IMR-90 (cell line): ENCODE results near the gene PITPNC1. TPM values are rescaled to one million over a fixed set of nuclear protein-coding genes. Genes with fewer than 3 reads are reported as not detected.

ENCODE experiments used
- ATAC-seq: fragments of 200-7000 bp; cut with Tn5 transposase; 2 replicates; pipeline ENCODE4 v1.9.1; 2020; ENCODE audit warnings: low read depth, mild to moderate bottlenecking, moderate library complexity
- BruUV-seq: library from RNA; stranded (reverse); fragments of 400-500 nt; replicated peaks from 2 replicates; lab custom pipeline; 2021; lab: Mats Ljungman, UMichigan
- CTCF ChIA-PET: fragments of 300-600 bp; formaldehyde crosslinking; extraction: SDS; loops from one replicate; lab custom pipeline; 2021; ENCODE audit warnings: antibody characterized with exemption; lab: Yijun Ruan, JAX
- POLR2A ChIA-PET: fragments of 300-600 bp; sonication (Branson Sonifier 250); formaldehyde crosslinking; loops from one replicate; lab custom pipeline; 2022; ENCODE audit warnings: antibody characterized with exemption; ENCODE audit not compliant: unreplicated experiment; lab: Charles Lee
- DNase-seq: peaks from one replicate; pipeline ENCODE4 v3.0.0; 2013
- H2AFZ ChIP-seq: replicated peaks from 2 replicates; pipeline ENCODE3; 2013; ENCODE audit warnings: low read length, mild to moderate bottlenecking; ENCODE audit not compliant: poor library complexity
- H2AK5ac ChIP-seq: 2 replicates; pipeline ENCODE4 v1.6.1; 2013; ENCODE audit warnings: low read depth, low read length, inconsistent platforms
- H2AK9ac ChIP-seq: replicated peaks from 2 replicates; pipeline ENCODE3; 2013; ENCODE audit warnings: mild to moderate bottlenecking, low read depth, low read length, moderate library complexity; ENCODE audit not compliant: poor library complexity
- H2BK120ac ChIP-seq: 2 replicates; pipeline ENCODE4 v1.6.1; 2013; ENCODE audit warnings: low read depth, low read length, inconsistent platforms
- H2BK15ac ChIP-seq: 3 replicates; pipeline ENCODE4 v1.6.1; 2013; ENCODE audit warnings: low read depth, low read length, inconsistent platforms
- H2BK20ac ChIP-seq: 2 replicates; pipeline ENCODE4 v1.6.1; 2013; ENCODE audit warnings: low read depth, mild to moderate bottlenecking, inconsistent platforms, low read length, moderate library complexity
- H2BK5ac ChIP-seq: 2 replicates; pipeline ENCODE4 v1.6.1; 2013; ENCODE audit warnings: mild to moderate bottlenecking, low read depth, low read length, inconsistent platforms; ENCODE audit not compliant: poor library complexity, severe bottlenecking
- H3K14ac ChIP-seq: replicated peaks from 2 replicates; pipeline ENCODE4 v1.6.1; 2013; ENCODE audit warnings: low read depth, low read length, inconsistent platforms
- H3K18ac ChIP-seq: 2 replicates; pipeline ENCODE4 v1.6.1; 2013; ENCODE audit warnings: low read depth, low read length, control low read depth
- H3K23ac ChIP-seq: 2 replicates; pipeline ENCODE4 v1.6.1; 2013; ENCODE audit warnings: low read depth, low read length, inconsistent platforms
- H3K27ac ChIP-seq: 2 replicates; pipeline ENCODE4 v1.5.1; 2013; ENCODE audit warnings: mild to moderate bottlenecking, control low read depth, low read length; ENCODE audit not compliant: insufficient read depth
- H3K27me3 ChIP-seq: 2 replicates; pipeline ENCODE4 v1.6.1; 2013; ENCODE audit warnings: low read length; ENCODE audit not compliant: control insufficient read depth, insufficient read depth
- H3K36me3 ChIP-seq: 2 replicates; pipeline ENCODE4 v1.6.1; 2013; ENCODE audit warnings: low read length, mixed read lengths; ENCODE audit not compliant: control insufficient read depth, insufficient read depth
- H3K4ac ChIP-seq: 2 replicates; pipeline ENCODE4 v1.6.1; 2013; ENCODE audit warnings: low read depth, low read length, inconsistent platforms
- H3K4me1 ChIP-seq: 2 replicates; pipeline ENCODE4 v1.6.1; 2013; ENCODE audit warnings: low read length, mixed read lengths; ENCODE audit not compliant: control insufficient read depth, insufficient read depth
- H3K4me2 ChIP-seq: 2 replicates; pipeline ENCODE4 v1.6.1; 2013; ENCODE audit warnings: low read depth, mild to moderate bottlenecking, control low read depth, low read length, moderate library complexity
- H3K4me3 ChIP-seq: 2 replicates; pipeline ENCODE4 v1.5.1; 2013; ENCODE audit warnings: low read depth, mild to moderate bottlenecking, control low read depth, low read length, moderate library complexity; ENCODE audit not compliant: insufficient read depth
- H3K56ac ChIP-seq: 2 replicates; pipeline ENCODE4 v1.6.1; 2013; ENCODE audit warnings: low read length, inconsistent platforms; ENCODE audit not compliant: insufficient read depth; ENCODE audit errors: extremely low read depth
- H3K79me1 ChIP-seq, 2 experiments: 2 replicates each; pipeline ENCODE4 v1.6.1; 2013; ENCODE audit warnings: low read length in 2 of 2, inconsistent platforms in 1 of 2, low read depth in 1 of 2
- H3K9ac ChIP-seq: 2 replicates; pipeline ENCODE4 v1.6.1; 2013; ENCODE audit warnings: low read depth, low read length, control low read depth
- H3K9me1 ChIP-seq: 2 replicates; pipeline ENCODE4 v1.6.1; 2013; ENCODE audit warnings: low read length, inconsistent platforms; ENCODE audit not compliant: insufficient read depth
- H3K9me3 ChIP-seq: 2 replicates; pipeline ENCODE4 v1.6.1; 2013; ENCODE audit warnings: low read length; ENCODE audit not compliant: control insufficient read depth, insufficient read depth
- H4K20me1 ChIP-seq: 2 replicates; pipeline ENCODE4 v1.6.1; 2013; ENCODE audit warnings: low read length, inconsistent platforms; ENCODE audit not compliant: insufficient read depth
- H4K5ac ChIP-seq: 2 replicates; pipeline ENCODE4 v1.6.1; 2013; ENCODE audit warnings: mild to moderate bottlenecking, low read depth, low read length, control low read depth
- H4K8ac ChIP-seq, 2 experiments: 2 replicates each; pipeline ENCODE4 v1.6.1; 2013; ENCODE audit warnings: low read depth in 2 of 2, low read length in 2 of 2, control low read depth in 1 of 2, inconsistent platforms in 1 of 2
- H4K91ac ChIP-seq: 2 replicates; pipeline ENCODE4 v1.6.1; 2013; ENCODE audit warnings: low read depth, low read length, inconsistent platforms; ENCODE audit not compliant: insufficient read depth
- BHLHE40 ChIP-seq: fragments of 150-350 bp; IDR thresholded peaks from 2 replicates; pipeline ENCODE4 v1.6.1; 2016; ENCODE audit warnings: mild to moderate bottlenecking, low read depth, low read length
- CEBPB ChIP-seq: IDR thresholded peaks from 2 replicates; pipeline ENCODE4 v1.6.1; 2012; ENCODE audit warnings: low read depth, low read length, improper control_type of control experiment
- FOS ChIP-seq: fragments of 150-350 bp; IDR thresholded peaks from 2 replicates; pipeline ENCODE4 v1.6.1; 2016; ENCODE audit warnings: low read depth, low read length
- MAFK ChIP-seq: IDR thresholded peaks from 2 replicates; pipeline ENCODE4 v1.6.1; 2012; ENCODE audit warnings: low read depth, low read length, improper control_type of control experiment
- MAZ ChIP-seq: IDR thresholded peaks from 2 replicates; pipeline ENCODE4 v1.6.1; 2012; ENCODE audit warnings: low read depth, mild to moderate bottlenecking, low read length, improper control_type of control experiment, moderate library complexity, borderline replicate concordance
- MXI1 ChIP-seq: IDR thresholded peaks from 2 replicates; pipeline ENCODE4 v1.6.1; 2012; ENCODE audit warnings: low read depth, mild to moderate bottlenecking, low read length, moderate library complexity, borderline replicate concordance
- NFE2L2 ChIP-seq: fragments of 150-350 bp; IDR thresholded peaks from 2 replicates; pipeline ENCODE4 v1.6.1; 2016; ENCODE audit warnings: low read depth, mild to moderate bottlenecking, low read length
- POLR2A ChIP-seq: IDR thresholded peaks from 2 replicates; pipeline ENCODE4 v1.6.1; 2012; ENCODE audit warnings: mild to moderate bottlenecking, low read depth, low read length
- RAD21 ChIP-seq: IDR thresholded peaks from 2 replicates; pipeline ENCODE4 v1.6.1; 2012; ENCODE audit warnings: low read length, improper control_type of control experiment
- RCOR1 ChIP-seq: IDR thresholded peaks from 2 replicates; pipeline ENCODE4 v1.6.1; 2012; ENCODE audit warnings: mild to moderate bottlenecking, low read length, improper control_type of control experiment; ENCODE audit not compliant: insufficient replicate concordance
- RFX5 ChIP-seq: IDR thresholded peaks from 2 replicates; pipeline ENCODE4 v1.8.0; 2012; ENCODE audit warnings: low read depth, mild to moderate bottlenecking, low read length, moderate library complexity
- SMC3 ChIP-seq: fragments of 150-350 bp; IDR thresholded peaks from 2 replicates; pipeline ENCODE4 v1.6.1; 2016; ENCODE audit warnings: low read depth, mild to moderate bottlenecking, antibody characterized with exemption, low read length, moderate library complexity
- dilution Hi-C: fragments of 300-500 bp; cut with HindIII; formaldehyde crosslinking; loops from one replicate; pipeline ENCODE4 v1.14.3; 2018; ENCODE audit warnings: low sequenced_read_pairs; ENCODE audit not compliant: unreplicated experiment
- in situ Hi-C: fragments of 300-500 bp; cut with MboI; formaldehyde crosslinking; loops from 3 replicates; pipeline ENCODE4 v1.14.3; 2019; ENCODE audit warnings: low sequenced_read_pairs, inconsistent platforms, mixed read lengths
- intact Hi-C: fragments of 100-400 bp; cut with micrococcal nuclease; formaldehyde crosslinking; loops from 2 replicates; pipeline ENCODE4 v1.10.0; 2022
- polyA plus RNA-seq, 3 experiments: library from polyadenylated mRNA; depleted of rRNA; stranded (reverse); fragments of >200 nt; gene quantifications; 2 replicates each; pipeline ENCODE4 v1.2.3, GENCODE V29; 2012; ENCODE audit warnings: low replicate concordance in 1 of 3
- total RNA-seq: library from RNA; depleted of rRNA; stranded (reverse); fragments of >200 nt; gene quantifications from 2 replicates; pipeline ENCODE4 v1.2.3, GENCODE V29; 2012
- TF ChIP-seq, protein P1 (sequence below): fragments of 150-350 bp; IDR thresholded peaks from 2 replicates; pipeline ENCODE4 v1.6.1; 2016; ENCODE audit warnings: low read depth, mild to moderate bottlenecking, low read length, moderate library complexity, borderline replicate concordance
- TF ChIP-seq, protein P2 (sequence below): fragments of 150-350 bp; IDR thresholded peaks from 2 replicates; pipeline ENCODE4 v1.6.1; 2017; ENCODE audit warnings: mild to moderate bottlenecking, antibody characterized with exemption, low read length, low read depth
- TF ChIP-seq, protein P3 (sequence below): conservative IDR thresholded peaks from 2 replicates; pipeline ENCODE4 v1.5.1; 2012; ENCODE audit warnings: mild to moderate bottlenecking, low read depth, low read length, improper control_type of control experiment

PITPNC1 gene
- total and polyA plus RNA-seq, 2 of the 4 experiments (the other 2 are of a cell fraction), result 4.1 TPM

- Histone ChIP-seq H3K9ac (no peak overlapping the region; the same call in 1 of the 2 replicates), H3K4me2 (peak overlapping the region; percentile 81; the same call in 1 of the 2 replicates), H4K5ac (peak overlapping the region; percentile 90), H2AK9ac (no peak overlapping the region), H3K4me3 (no peak overlapping the region), H3K18ac (peak overlapping the region; percentile 43; the same call in 1 of the 2 replicates), H2BK5ac (peak overlapping the region; percentile 7), H3K9me3 (no peaks in the 10 kb centered on the region), H2BK15ac (no peak overlapping the region), H4K8ac (no peak overlapping the region; a peak in 2 of 4 replicates), H3K79me1 (peaks cover 0 to 6% of the 10 kb centered on the region in 2 experiments; a peak in 2 of 4 replicates), H4K20me1 (peaks cover 18% of the 10 kb centered on the region), H2AFZ (no peak overlapping the region), H3K27me3 (no peaks in the 10 kb centered on the region), H3K23ac (no peak overlapping the region), H3K9me1 (no peaks in the 10 kb centered on the region; the same call in 1 of the 2 replicates), H3K36me3 (no peaks in the 10 kb centered on the region; the same call in 1 of the 2 replicates), H2BK20ac (no peak overlapping the region), H4K91ac (no peak overlapping the region), H3K4ac (no peak overlapping the region), H3K27ac (no peak overlapping the region), H2BK120ac (no peak overlapping the region), H3K14ac (no peak overlapping the region; the same call in 1 of the 2 replicates), H2AK5ac (no peak overlapping the region), H3K56ac (no peak overlapping the region), H3K4me1 (peaks cover 5% of the 10 kb centered on the region)
- BruUV-seq, result no TSS peak
- DNase-seq, result peak; percentile 19
- in situ Hi-C loops (loop anchor here (5.0 kb wide), 1 partner anchor 318 kb away; no protein-coding TSS in a partner anchor), intact Hi-C loops (no loop called here), dilution Hi-C loops (no loop called here)
- POLR2A ChIA-PET, result no interaction called here
- no peak for ATAC-seq
- TF ChIP-seq RCOR1, result no peak
- TF ChIP-seq FOS, result no peak
- no peak for TF ChIP-seq RFX5
- no peak for TF ChIP-seq NFE2L2
- TF ChIP-seq BHLHE40, result no peak
- TF ChIP-seq MAFK, result no peak
- TF ChIP-seq CEBPB, result no peak
- no peak for TF ChIP-seq SMC3
- TF ChIP-seq MXI1, result no peak
- TF ChIP-seq, protein P1, sequence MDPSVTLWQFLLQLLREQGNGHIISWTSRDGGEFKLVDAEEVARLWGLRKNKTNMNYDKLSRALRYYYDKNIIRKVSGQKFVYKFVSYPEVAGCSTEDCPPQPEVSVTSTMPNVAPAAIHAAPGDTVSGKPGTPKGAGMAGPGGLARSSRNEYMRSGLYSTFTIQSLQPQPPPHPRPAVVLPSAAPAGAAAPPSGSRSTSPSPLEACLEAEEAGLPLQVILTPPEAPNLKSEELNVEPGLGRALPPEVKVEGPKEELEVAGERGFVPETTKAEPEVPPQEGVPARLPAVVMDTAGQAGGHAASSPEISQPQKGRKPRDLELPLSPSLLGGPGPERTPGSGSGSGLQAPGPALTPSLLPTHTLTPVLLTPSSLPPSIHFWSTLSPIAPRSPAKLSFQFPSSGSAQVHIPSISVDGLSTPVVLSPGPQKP, result no peak
- TF ChIP-seq POLR2A, result no peak
- TF ChIP-seq, protein P2, sequence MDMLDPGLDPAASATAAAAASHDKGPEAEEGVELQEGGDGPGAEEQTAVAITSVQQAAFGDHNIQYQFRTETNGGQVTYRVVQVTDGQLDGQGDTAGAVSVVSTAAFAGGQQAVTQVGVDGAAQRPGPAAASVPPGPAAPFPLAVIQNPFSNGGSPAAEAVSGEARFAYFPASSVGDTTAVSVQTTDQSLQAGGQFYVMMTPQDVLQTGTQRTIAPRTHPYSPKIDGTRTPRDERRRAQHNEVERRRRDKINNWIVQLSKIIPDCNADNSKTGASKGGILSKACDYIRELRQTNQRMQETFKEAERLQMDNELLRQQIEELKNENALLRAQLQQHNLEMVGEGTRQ, result no peak
- TF ChIP-seq RAD21, result no peak
- TF ChIP-seq, protein P3, sequence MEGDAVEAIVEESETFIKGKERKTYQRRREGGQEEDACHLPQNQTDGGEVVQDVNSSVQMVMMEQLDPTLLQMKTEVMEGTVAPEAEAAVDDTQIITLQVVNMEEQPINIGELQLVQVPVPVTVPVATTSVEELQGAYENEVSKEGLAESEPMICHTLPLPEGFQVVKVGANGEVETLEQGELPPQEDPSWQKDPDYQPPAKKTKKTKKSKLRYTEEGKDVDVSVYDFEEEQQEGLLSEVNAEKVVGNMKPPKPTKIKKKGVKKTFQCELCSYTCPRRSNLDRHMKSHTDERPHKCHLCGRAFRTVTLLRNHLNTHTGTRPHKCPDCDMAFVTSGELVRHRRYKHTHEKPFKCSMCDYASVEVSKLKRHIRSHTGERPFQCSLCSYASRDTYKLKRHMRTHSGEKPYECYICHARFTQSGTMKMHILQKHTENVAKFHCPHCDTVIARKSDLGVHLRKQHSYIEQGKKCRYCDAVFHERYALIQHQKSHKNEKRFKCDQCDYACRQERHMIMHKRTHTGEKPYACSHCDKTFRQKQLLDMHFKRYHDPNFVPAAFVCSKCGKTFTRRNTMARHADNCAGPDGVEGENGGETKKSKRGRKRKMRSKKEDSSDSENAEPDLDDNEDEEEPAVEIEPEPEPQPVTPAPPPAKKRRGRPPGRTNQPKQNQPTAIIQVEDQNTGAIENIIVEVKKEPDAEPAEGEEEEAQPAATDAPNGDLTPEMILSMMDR, result no peak
- no peak for TF ChIP-seq MAZ
- CTCF ChIA-PET, result interaction anchor here (0.6 to 1.1 kb wide), 2 partner anchors 13 to 267 kb away, joined by 3 to 4 read pairs; no protein-coding TSS in a partner anchor
Measured at GRCh38 chr17:67369676-67370075, 7.4 kb upstream of the PITPNC1 start.
